ENCODE results near the gene JUN. TPM values are rescaled to one million over a fixed set of nuclear protein-coding genes. Genes with fewer than 3 reads are reported as not detected.

Gene JUN
- total RNA-seq, 1 experiment from 2014 or later: 132 TPM

Other genes starting within 250 kb of the JUN start
- gene OMA1, start 237.3 kb downstream of the JUN start, total RNA-seq (2014; rRNA removed; shearing (Covaris generic)): 18.8 and 22.6 TPM in 2 replicates
- not detected in 2 replicates for gene TACSTD2, start 206.8 kb downstream of the JUN start, total RNA-seq (2014; rRNA removed; shearing (Covaris generic))
- gene MYSM1, start 84.0 kb downstream of the JUN start, total RNA-seq (2014; rRNA removed; shearing (Covaris generic)): 8.6 and 9.9 TPM in 2 replicates